Ishikawa (cell line): Measurements from ENCODE around the gene NOS3.

ENCODE experiments used
- CREB1 ChIP-seq: IDR thresholded peaks from 2 replicates; pipeline ENCODE4 v1.6.1; 2012; ENCODE audit warnings: low read depth
- TAF1 ChIP-seq: IDR thresholded peaks from 2 replicates; pipeline ENCODE4 v1.6.1; 2012; ENCODE audit warnings: low read depth, mild to moderate bottlenecking
- TCF12 ChIP-seq: IDR thresholded peaks from 2 replicates; pipeline ENCODE4 v1.6.1; 2012; ENCODE audit warnings: low read depth

DNA sequence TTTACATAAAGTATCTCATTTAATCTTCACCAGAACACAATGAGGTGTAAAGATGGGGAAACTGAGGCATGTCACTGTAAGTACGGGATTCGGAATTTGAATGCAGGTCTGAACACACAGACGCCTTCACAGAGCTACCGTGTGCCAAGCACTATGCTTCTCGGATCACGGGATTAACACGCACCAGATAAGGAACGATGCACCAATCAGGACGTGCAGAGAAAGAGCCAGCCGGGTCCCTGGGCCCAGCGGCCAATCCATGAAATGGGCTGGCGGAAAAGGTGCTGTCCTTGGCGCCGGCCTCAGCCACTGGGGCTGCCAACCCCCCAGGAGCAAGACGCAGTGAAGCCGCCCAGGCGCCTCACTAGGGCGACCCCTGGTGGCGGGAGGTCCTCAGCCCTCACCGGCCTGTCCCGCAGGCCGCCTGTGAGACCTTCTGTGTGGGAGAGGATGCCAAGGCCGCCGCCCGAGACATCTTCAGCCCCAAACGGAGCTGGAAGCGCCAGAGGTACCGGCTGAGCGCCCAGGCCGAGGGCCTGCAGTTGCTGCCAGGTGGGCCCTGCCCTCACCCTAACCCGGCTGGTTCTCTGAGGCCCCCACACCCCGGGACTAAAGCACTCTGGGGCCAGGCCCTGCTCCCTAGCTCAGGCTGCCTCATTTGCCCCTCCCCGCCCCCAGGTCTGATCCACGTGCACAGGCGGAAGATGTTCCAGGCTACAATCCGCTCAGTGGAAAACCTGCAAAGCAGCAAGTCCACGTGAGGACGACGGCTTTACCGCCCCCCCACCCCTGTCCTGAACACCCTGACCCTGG lies 17.9 kb downstream of the NOS3 start:
- TF ChIP-seq TCF12 (no peak), TAF1 (no peak), CREB1 (no peak)
